GM12878 (cell line): Measurements from ENCODE around the gene PARK7. TPM values are rescaled to one million over a fixed set of nuclear protein-coding genes. Genes with fewer than 3 reads are reported as not detected.
A peak's percentile ranks its signal among the peaks of the same experiment; 100 is the strongest.

Source experiments
- CREM ChIP-seq: IDR thresholded peaks from 2 replicates; pipeline ENCODE4 v1.6.1; 2014; ENCODE audit warnings: antibody characterized with exemption, low read depth
- DPF2 ChIP-seq: fragments of 450-650 bp; IDR thresholded peaks from 2 replicates; pipeline ENCODE4 v1.6.1; 2017; ENCODE audit warnings: mild to moderate bottlenecking
- IKZF2 ChIP-seq, 2 experiments: fragments of 450-650 bp; IDR thresholded peaks; 2 replicates each; pipeline ENCODE4 v1.6.1; 2017; ENCODE audit warnings: mild to moderate bottlenecking in 2 of 2, moderate library complexity in 2 of 2
- POLR2A ChIP-seq: IDR thresholded peaks from 2 replicates; pipeline ENCODE4 v1.6.1; 2011; ENCODE audit warnings: low read depth, mild to moderate bottlenecking, low read length
- SMARCA5 ChIP-seq: fragments of 450-650 bp; IDR thresholded peaks from 2 replicates; pipeline ENCODE4 v1.6.1; 2017; ENCODE audit warnings: mild to moderate bottlenecking
- SMC3 ChIP-seq: IDR thresholded peaks from 2 replicates; pipeline ENCODE4 v1.6.1; 2011; ENCODE audit warnings: low read length, improper control_type of control experiment, borderline replicate concordance
- SPI1 ChIP-seq: IDR thresholded peaks from 2 replicates; pipeline ENCODE4 v1.6.1; 2011; ENCODE audit warnings: low read depth, mild to moderate bottlenecking, low read length, moderate library complexity, borderline replicate concordance; ENCODE audit not compliant: insufficient read depth
- STAT3 ChIP-seq: IDR thresholded peaks from 2 replicates; pipeline ENCODE4 v1.6.1; 2011; ENCODE audit warnings: low read depth, low read length, improper control_type of control experiment
- TBL1XR1 ChIP-seq: IDR thresholded peaks from 2 replicates; pipeline ENCODE4 v1.6.1; 2012; ENCODE audit warnings: low read depth, low read length, improper control_type of control experiment
- TCF12 ChIP-seq: IDR thresholded peaks from 2 replicates; pipeline ENCODE4 v1.6.1; 2011; ENCODE audit warnings: low read depth, mild to moderate bottlenecking, low read length
- ZNF622 ChIP-seq: fragments of 450-650 bp; IDR thresholded peaks from 2 replicates; pipeline ENCODE4 v1.6.1; 2017; ENCODE audit warnings: mild to moderate bottlenecking, inconsistent platforms
- polyA plus RNA-seq, 11 experiments: library from polyadenylated mRNA; depleted of rRNA in 4 of 11; unstranded in 6 of 11; stranded (reverse) in 5 of 11; fragments of >200 nt; fragmentation: Nextera tagmentation in 4 of 11; fragmentation: Illumina TruSeq in 1 of 11; extraction: Ambion mirVana in 4 of 11; extraction: Trizol in 1 of 11; gene quantifications; 1 replicate in 1 of 11; 2 replicates in 10 of 11; pipeline versions ENCODE4 v1.2.1 to v1.2.3, GENCODE V29; 2011 to 2016; ENCODE audit warnings: inconsistent platforms in 2 of 11, missing spikeins in 2 of 11, low read depth in 1 of 11
- total RNA-seq, 4 experiments: library from RNA; depleted of rRNA in 3 of 4; stranded (reverse); fragments of >200 nt in 3 of 4; fragmentation: Illumina TruSeq in 1 of 4; extraction: Trizol in 1 of 4; gene quantifications; 2 replicates each; pipeline versions ENCODE4 v1.2.1 to v1.2.3, GENCODE V29; 2013 to 2021
- TF ChIP-seq, protein P1 (sequence below): fragments of 450-650 bp; formaldehyde crosslinking; IDR thresholded peaks from 2 replicates; pipeline ENCODE4 v1.4.0; 2020; ENCODE audit warnings: mild to moderate bottlenecking, moderate library complexity
- TF ChIP-seq, protein P2 (sequence below): IDR thresholded peaks from 2 replicates; pipeline ENCODE4 v1.6.1; 2012; ENCODE audit warnings: low read depth, low read length, improper control_type of control experiment
- TF ChIP-seq, protein P3 (sequence below): fragments of 450-650 bp; conservative IDR thresholded peaks from 2 replicates; pipeline ENCODE4 v1.6.1; 2017; ENCODE audit warnings: mild to moderate bottlenecking, moderate library complexity
- TF ChIP-seq, protein P4 (sequence below): fragments of 450-650 bp; IDR thresholded peaks from 2 replicates; pipeline ENCODE4 v1.6.1; 2016; ENCODE audit warnings: mild to moderate bottlenecking

PARK7 gene
- total and polyA plus RNA-seq, 10 of the 15 experiments (the other 5 are each of a cell fraction or from before 2014, with no cell fraction given) = 267 to 1,056 (median 495) TPM

DNA sequence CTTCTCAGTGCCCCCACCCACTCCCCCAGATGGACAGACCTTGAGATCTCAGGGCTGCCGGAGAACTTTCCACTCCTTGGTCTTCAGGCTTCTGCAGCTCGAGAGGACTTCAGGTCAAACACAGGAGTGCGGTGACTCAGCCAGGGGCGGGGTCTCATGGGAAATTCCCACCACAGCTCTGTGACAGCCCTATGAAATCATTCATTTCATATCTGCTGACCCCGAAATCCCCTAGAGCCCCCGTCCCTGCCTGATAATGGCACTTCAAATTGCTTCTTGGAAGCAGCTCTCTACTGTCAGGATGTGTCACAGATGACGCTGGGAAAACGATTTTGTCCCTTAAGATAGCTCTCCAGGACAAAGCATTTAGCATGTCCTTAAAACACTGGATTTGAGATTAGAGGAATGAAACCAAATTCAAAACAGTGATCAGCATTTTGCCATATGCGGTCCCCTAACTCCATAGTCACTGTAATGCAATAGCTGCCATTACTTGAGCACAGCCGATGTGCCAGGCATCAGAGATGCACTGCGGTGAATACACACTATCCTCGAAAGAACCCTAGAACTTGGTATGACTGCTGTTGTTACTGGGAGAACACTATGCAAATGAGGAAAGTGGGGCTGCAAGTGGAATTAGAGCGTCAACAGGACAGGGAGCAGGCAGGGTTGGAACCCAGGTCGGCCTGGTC, 20.6 kb upstream of the PARK7 start, which contains the start of gene TNFRSF9 (continued):
- TF ChIP-seq, protein P1, sequence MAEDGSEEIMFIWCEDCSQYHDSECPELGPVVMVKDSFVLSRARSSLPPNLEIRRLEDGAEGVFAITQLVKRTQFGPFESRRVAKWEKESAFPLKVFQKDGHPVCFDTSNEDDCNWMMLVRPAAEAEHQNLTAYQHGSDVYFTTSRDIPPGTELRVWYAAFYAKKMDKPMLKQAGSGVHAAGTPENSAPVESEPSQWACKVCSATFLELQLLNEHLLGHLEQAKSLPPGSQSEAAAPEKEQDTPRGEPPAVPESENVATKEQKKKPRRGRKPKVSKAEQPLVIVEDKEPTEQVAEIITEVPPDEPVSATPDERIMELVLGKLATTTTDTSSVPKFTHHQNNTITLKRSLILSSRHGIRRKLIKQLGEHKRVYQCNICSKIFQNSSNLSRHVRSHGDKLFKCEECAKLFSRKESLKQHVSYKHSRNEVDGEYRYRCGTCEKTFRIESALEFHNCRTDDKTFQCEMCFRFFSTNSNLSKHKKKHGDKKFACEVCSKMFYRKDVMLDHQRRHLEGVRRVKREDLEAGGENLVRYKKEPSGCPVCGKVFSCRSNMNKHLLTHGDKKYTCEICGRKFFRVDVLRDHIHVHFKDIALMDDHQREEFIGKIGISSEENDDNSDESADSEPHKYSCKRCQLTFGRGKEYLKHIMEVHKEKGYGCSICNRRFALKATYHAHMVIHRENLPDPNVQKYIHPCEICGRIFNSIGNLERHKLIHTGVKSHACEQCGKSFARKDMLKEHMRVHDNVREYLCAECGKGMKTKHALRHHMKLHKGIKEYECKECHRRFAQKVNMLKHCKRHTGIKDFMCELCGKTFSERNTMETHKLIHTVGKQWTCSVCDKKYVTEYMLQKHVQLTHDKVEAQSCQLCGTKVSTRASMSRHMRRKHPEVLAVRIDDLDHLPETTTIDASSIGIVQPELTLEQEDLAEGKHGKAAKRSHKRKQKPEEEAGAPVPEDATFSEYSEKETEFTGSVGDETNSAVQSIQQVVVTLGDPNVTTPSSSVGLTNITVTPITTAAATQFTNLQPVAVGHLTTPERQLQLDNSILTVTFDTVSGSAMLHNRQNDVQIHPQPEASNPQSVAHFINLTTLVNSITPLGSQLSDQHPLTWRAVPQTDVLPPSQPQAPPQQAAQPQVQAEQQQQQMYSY (CRISPR knock-in tag) = no peak
- TF ChIP-seq, protein P2, sequence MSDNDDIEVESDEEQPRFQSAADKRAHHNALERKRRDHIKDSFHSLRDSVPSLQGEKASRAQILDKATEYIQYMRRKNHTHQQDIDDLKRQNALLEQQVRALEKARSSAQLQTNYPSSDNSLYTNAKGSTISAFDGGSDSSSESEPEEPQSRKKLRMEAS = no peak
- TF ChIP-seq TBL1XR1 = no peak
- no peak for TF ChIP-seq STAT3
- TF ChIP-seq SMC3 = no peak
- no peak for TF ChIP-seq SMARCA5
- no peak for TF ChIP-seq IKZF2 (IDR thresholded peaks at IDR 0.05)
- TF ChIP-seq DPF2 = peak; percentile 53; the same call in 1 of the 2 replicates
- TF ChIP-seq SPI1 = no peak
- TF ChIP-seq CREM = no peak
- no peak for TF ChIP-seq POLR2A
- TF ChIP-seq, protein P3, sequence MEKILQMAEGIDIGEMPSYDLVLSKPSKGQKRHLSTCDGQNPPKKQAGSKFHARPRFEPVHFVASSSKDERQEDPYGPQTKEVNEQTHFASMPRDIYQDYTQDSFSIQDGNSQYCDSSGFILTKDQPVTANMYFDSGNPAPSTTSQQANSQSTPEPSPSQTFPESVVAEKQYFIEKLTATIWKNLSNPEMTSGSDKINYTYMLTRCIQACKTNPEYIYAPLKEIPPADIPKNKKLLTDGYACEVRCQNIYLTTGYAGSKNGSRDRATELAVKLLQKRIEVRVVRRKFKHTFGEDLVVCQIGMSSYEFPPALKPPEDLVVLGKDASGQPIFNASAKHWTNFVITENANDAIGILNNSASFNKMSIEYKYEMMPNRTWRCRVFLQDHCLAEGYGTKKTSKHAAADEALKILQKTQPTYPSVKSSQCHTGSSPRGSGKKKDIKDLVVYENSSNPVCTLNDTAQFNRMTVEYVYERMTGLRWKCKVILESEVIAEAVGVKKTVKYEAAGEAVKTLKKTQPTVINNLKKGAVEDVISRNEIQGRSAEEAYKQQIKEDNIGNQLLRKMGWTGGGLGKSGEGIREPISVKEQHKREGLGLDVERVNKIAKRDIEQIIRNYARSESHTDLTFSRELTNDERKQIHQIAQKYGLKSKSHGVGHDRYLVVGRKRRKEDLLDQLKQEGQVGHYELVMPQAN = no peak
- TF ChIP-seq, protein P4, sequence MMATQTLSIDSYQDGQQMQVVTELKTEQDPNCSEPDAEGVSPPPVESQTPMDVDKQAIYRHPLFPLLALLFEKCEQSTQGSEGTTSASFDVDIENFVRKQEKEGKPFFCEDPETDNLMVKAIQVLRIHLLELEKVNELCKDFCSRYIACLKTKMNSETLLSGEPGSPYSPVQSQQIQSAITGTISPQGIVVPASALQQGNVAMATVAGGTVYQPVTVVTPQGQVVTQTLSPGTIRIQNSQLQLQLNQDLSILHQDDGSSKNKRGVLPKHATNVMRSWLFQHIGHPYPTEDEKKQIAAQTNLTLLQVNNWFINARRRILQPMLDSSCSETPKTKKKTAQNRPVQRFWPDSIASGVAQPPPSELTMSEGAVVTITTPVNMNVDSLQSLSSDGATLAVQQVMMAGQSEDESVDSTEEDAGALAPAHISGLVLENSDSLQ = no peak
- TF ChIP-seq ZNF622 = no peak
- no peak for TF ChIP-seq TCF12
